HUES48 (cell line): Measurements from ENCODE around the gene ARHGAP40.
A peak's percentile ranks its signal among the peaks of the same experiment; 100 is the strongest.
"Not testable (repeated sequence)": the region's sequence is repeated elsewhere in the genome, so short reads cannot be mapped to it uniquely, and the experiment has no call there.

Source experiments
- H3K27ac ChIP-seq: one replicate; pipeline ENCODE4 v1.7.0; 2013; ENCODE audit warnings: low read depth, low read length, inconsistent platforms
- H3K27me3 ChIP-seq: 2 replicates; pipeline ENCODE4 v1.6.1; 2013; ENCODE audit warnings: mild to moderate bottlenecking, low read length; ENCODE audit not compliant: control insufficient read depth, insufficient read depth
- H3K36me3 ChIP-seq: 2 replicates; pipeline ENCODE4 v1.6.1; 2013; ENCODE audit warnings: low read length; ENCODE audit not compliant: control insufficient read depth, insufficient read depth
- H3K4me1 ChIP-seq: 2 replicates; pipeline ENCODE4 v1.6.1; 2013; ENCODE audit warnings: mild to moderate bottlenecking, low read length; ENCODE audit not compliant: control insufficient read depth, insufficient read depth
- H3K4me3 ChIP-seq: 2 replicates; pipeline ENCODE4 v1.5.1; 2013; ENCODE audit warnings: mild to moderate bottlenecking, low read depth, low read length
- H3K9ac ChIP-seq: 2 replicates; pipeline ENCODE4 v1.6.1; 2013; ENCODE audit warnings: mild to moderate bottlenecking, low read depth, low read length, moderate library complexity
- H3K9me3 ChIP-seq: 2 replicates; pipeline ENCODE4 v1.6.1; 2013; ENCODE audit warnings: low read length; ENCODE audit not compliant: control insufficient read depth, insufficient read depth

The ARHGAP40 gene

DNA sequence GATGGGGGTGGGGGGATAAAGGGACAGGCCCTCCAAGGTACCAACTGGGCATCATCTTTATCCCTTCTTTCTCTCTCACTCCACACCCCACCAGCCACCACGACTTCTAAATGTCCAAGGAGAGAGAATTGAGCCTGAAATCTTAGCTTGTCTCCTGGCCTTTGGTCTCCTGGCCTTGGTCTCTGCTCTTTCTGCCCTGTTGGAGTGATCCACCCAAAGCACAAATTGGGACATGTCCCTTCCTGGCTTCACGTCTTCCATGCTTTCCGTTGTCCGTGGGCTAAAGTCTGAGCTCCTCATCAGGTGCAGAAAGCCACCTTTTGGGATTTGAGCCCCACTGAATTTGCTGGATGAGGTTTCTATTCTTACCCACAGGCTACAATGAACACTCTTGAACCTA is 12.3 kb upstream of the ARHGAP40 start:
- Histone ChIP-seq H3K36me3 (no peaks in the 10 kb centered on the region), H3K27ac (no peak overlapping the region), H3K4me3 (no peak overlapping the region), H3K27me3 (no peaks in the 10 kb centered on the region), H3K9ac (no peak overlapping the region), H3K4me1 (peaks cover 14% of the 10 kb centered on the region), H3K9me3 (no peaks in the 10 kb centered on the region)

DNA sequence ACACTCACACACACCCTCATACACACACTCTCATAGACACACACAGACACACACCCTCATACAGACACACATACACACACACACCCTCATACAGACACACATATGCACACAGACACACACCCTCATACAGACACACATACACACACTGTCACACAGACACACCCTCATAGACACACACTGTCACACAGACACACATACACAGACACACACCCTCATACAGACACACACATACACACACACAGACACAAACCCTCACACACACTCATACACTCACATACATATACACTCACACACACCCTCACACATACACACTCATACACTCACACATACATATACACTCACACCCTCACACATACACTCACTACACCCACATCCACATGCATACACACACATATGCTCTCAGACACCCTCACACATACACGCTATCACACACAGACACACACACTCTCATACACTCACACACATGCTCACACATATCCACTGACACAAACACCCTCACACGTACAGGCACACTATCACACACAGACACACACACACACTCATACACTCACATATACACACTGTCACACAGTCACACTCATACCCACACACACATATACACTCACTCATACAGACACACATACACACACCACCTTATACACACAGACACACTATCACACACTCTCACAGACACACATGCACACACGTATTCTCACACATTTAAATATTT is 11.5 kb upstream of the ARHGAP40 start:
- Histone ChIP-seq H3K9me3 (no peaks in the 10 kb centered on the region), H3K27ac (no peak overlapping the region), H3K4me3 (no peak overlapping the region), H3K9ac (no peak overlapping the region), H3K27me3 (no peaks in the 10 kb centered on the region), H3K36me3 (no peaks in the 10 kb centered on the region), H3K4me1 (peaks cover 14% of the 10 kb centered on the region)

DNA sequence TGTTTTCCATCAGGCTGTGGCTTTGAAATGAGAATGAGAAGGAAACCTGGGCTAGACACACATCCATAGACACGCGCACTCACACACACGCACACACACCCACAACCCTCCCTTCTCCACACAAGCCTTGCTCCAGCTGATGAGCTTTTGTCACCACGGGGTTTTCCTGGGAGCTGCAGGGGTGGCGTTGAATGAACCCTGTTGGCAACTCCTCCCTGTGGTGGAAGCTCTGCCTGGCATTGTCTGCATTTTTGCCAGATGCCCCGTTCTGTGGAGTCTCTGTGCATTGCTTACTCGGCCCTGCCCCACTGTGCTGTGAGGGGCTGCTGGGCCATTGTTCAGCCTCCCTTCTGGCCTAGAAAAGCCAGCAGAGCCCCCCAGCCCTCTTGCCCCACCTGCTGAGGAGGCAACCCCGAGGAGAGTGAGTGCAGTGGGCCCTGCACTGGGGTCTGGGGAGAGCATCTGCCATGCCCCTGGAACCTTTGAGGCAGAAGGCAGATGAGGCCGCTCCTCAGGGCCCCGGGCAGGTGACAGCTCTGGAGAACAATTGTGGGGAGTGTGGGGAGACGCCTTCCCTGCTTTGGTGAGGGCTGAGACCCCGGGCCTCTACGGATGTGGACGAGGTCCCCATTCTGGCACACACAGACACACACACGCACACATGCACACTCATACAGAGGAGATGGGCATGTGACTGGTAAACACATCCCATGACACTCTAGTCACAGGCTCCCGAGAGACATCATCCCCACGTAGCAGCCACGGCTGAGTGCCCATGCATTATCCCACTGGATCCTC is 10.7 kb upstream of the ARHGAP40 start:
- H3K27me3 ChIP-seq, result no peaks in the 10 kb centered on the region
- no peaks in the 10 kb centered on the region for H3K9me3 ChIP-seq
- no peaks in the 10 kb centered on the region for H3K36me3 ChIP-seq
- H3K9ac ChIP-seq, result no peak overlapping the region
- no peak overlapping the region for H3K27ac ChIP-seq
- H3K4me1 ChIP-seq, result peaks cover 14% of the 10 kb centered on the region
- no peak overlapping the region for H3K4me3 ChIP-seq

DNA sequence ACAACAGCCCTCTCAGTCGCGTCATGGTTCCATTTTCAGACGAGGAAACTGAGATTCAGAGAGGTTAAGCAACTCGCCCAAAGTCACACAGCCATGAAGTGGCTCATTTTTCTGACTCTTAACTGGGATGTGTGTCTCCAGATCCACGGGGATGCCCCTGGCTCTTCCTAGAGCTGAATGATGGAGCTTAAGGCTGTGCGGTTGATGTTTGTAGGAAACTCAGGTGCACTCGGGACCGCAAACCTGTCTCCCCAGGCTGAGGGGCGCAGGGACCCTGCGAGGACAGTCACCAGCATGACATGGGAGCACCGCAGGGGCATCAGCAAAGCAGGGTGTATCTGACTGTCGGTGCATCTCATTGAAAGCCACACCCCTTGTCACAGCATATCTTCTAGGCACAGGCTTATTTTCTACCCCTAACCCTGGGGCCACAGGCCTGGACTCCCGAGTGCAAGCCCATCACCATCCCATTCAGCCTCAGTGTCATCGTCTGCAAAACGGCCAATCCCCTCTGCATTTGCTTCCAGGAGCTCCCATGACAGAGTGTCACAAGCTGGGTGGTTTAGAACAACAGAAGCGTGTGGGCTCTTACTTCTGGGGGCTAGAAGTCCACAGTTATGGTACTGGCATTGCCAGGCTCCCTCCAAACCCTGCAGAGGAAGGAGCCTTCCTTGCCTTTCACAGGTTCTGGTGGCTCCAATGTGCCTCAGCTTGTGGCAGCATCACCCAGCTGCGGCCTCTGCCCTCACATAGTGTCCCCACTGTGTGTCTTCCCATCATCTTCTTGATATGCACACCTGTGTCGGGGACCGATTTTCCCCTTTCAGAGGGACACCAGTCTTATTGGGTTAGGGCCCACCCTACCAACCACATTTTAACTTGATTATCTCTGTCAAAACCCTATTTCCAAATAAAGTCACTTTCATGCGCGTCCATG is 9.9 kb upstream of the ARHGAP40 start:
- no peaks in the 10 kb centered on the region for H3K9me3 ChIP-seq
- H3K27me3 ChIP-seq, result no peaks in the 10 kb centered on the region
- peak overlapping the region; percentile 67 for H3K27ac ChIP-seq
- no peak overlapping the region; the same call in 1 of the 2 replicates for H3K9ac ChIP-seq
- peaks cover 14% of the 10 kb centered on the region for H3K4me1 ChIP-seq
- no peaks in the 10 kb centered on the region for H3K36me3 ChIP-seq
- H3K4me3 ChIP-seq, result no peak overlapping the region

DNA sequence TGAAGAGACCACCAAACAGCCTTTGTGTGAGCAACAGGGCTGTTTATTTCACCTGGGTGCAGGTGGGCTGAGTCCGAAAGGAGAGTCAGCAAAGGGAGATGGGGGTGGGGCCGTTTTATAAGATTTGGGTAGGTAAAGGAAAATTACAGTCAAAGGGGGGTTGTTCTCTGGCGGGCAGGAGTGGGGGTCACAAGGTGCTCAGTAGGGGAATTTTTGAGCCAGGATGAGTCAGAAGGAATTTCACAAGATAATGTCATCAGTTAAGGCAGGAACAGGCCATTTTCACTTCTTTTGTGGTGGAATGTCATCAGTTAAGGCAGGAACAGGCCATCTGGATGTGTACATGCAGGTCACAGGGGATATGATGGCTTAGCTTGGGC is 9.2 kb upstream of the ARHGAP40 start:
- not testable (repeated sequence) for H3K36me3 ChIP-seq, H3K9me3 ChIP-seq, H3K9ac ChIP-seq, H3K27me3 ChIP-seq, H3K4me3 ChIP-seq
- Histone ChIP-seq H3K27ac (peak overlapping the region; percentile 67), H3K4me1 (peaks cover 14% of the 10 kb centered on the region)

DNA sequence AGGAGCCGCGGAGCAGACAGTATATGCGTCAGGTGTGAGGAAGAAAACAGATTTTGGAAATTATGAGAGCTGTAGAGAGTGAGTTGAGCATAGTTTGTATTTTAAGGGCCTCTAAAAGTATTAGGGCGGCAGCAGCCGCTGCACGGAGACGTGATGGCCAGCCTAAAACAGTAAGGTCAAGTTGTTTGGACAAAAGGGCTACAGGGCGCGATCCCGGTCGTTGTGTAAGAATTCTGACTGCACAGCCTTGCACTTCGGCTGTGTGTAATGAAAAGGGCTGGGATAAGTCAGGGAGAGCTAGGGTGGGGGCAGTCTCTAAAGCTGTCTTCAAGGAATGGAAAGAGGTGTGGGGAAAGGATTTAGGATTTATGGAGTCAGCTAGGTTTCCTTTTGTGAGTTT is 7.3 kb upstream of the ARHGAP40 start:
- peaks cover 17% of the 10 kb centered on the region for H3K4me1 ChIP-seq
- not testable (repeated sequence) for H3K36me3 ChIP-seq, H3K27ac ChIP-seq, H3K9ac ChIP-seq, H3K4me3 ChIP-seq, H3K27me3 ChIP-seq, H3K9me3 ChIP-seq

DNA sequence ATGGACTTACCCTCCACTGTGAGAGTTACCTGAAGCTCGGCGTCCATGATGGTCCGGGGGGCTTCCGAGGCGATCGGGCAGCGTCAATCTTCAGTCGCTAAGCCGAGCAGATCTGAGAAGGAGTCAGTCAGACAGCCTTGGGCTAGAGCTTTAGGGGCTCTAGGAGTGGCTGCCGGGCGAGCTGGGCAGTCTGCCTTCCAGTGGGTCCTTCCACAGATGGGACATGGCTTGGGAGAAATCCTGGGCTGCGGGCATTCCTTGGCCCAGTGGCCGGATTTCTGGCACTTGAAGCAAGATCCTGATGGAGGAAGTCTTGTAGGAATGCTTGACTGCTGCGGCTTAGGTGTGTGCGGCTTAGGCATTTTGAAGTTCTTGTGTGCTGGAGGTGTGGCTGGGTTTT is 5.7 kb upstream of the ARHGAP40 start:
- not testable (repeated sequence) for H3K27ac ChIP-seq, H3K27me3 ChIP-seq, H3K36me3 ChIP-seq, H3K9ac ChIP-seq, H3K4me3 ChIP-seq, H3K9me3 ChIP-seq
- peaks cover 27% of the 10 kb centered on the region for H3K4me1 ChIP-seq

DNA sequence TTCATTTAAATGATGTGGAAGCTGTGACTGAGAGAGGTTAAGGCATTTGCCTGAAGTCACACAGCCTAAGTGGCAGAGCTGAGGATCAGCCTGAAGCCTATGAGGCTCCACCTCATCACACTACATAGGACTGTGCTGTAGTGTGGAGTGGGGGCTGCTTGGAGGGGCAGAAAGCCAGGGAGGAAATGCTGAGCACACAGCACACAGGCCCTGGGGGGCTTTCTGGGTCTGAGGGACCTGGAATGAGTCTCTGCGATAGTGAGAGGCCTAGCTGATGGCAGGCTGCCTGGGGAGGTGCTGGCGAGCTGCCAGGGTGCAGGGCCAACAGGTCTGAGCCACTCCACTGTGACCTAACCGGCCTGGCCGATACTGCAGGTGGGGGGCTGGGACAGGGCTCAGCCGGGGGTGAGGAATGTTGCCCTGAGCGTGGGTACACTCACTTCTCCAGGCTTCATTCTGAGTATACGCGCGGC is 2.2 kb upstream of the ARHGAP40 start:
- no peak overlapping the region for H3K27ac ChIP-seq
- no peaks in the 10 kb centered on the region; the same call in 1 of the 2 replicates for H3K9me3 ChIP-seq
- H3K4me3 ChIP-seq, result no peak overlapping the region
- H3K9ac ChIP-seq, result no peak overlapping the region
- peaks cover 19% of the 10 kb centered on the region for H3K4me1 ChIP-seq
- H3K27me3 ChIP-seq, result peaks cover 5% of the 10 kb centered on the region; the same call in 1 of the 2 replicates
- H3K36me3 ChIP-seq, result no peaks in the 10 kb centered on the region

DNA sequence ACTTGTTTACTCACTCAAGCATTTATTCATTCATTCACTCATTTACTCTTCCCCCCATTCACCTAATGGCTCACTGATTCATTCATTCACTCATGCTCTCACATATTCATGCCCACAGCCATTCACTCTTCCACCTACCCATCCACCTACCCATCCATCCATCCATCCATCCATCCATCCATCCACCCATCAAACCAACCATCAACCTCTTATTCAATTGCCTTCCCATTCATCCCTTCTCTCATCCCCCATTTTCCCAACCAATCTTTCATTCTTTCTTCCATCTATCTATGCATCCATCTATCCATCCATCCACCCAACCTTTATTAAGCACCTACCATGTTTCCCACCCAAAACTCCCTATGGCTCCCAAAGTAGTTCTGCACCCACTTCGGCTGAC is 1.6 kb upstream of the ARHGAP40 start:
- no peak overlapping the region for H3K4me3 ChIP-seq
- H3K36me3 ChIP-seq, result no peaks in the 10 kb centered on the region
- H3K9ac ChIP-seq, result no peak overlapping the region
- no peak overlapping the region for H3K27ac ChIP-seq
- no peaks in the 10 kb centered on the region; the same call in 1 of the 2 replicates for H3K9me3 ChIP-seq
- H3K27me3 ChIP-seq, result peaks cover 5% of the 10 kb centered on the region; the same call in 1 of the 2 replicates
- H3K4me1 ChIP-seq, result peaks cover 24% of the 10 kb centered on the region

DNA sequence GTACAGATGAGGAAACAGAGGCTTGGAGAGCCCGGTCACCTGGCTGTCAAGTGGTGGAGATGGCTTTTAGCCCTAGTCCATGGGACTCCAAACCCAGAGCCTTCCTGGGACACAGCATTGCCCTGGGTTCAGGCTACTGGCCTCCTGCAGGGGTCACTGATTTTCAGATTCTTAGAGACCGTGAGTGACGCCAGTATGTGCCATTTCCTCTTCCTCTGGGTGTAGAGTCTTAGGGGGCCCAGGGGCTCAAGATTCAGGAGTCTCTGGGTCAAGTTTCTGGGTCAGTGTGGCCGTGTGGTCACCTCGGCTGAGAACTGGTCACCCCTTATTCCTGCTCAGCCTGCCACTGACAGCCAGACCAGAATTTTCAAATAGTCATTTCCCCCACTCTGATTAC is 574 bp downstream of the ARHGAP40 start:
- Histone ChIP-seq H3K27ac (peak overlapping the region; percentile 78), H3K4me1 (peaks cover 27% of the 10 kb centered on the region), H3K27me3 (peaks cover 5% of the 10 kb centered on the region; the same call in 1 of the 2 replicates), H3K4me3 (peak overlapping the region; percentile 63), H3K36me3 (no peaks in the 10 kb centered on the region), H3K9me3 (no peaks in the 10 kb centered on the region; the same call in 1 of the 2 replicates), H3K9ac (no peak overlapping the region)
